Spleen (tissue), 11 donors: ENCODE measurements around the gene PSMD2. TPM values are rescaled to one million over a fixed set of nuclear protein-coding genes. Genes with fewer than 3 reads are reported as not detected.

Experiments used
- DNase-seq: peaks from one replicate; pipeline ENCODE4 v3.0.0-alpha.2; 2020
- H3K27ac ChIP-seq, 8 donors: fragments of 200-600 bp; sonication (generic) in 7 of 8; 1 replicate in 4 of 8; 2 replicates in 4 of 8; pipeline versions ENCODE4 v1.5.0 to v1.8.0; 2016 to 2021; ENCODE audit warnings: inconsistent platforms in 4 of 8, mild to moderate bottlenecking in 4 of 8, moderate library complexity in 1 of 8
- H3K27me3 ChIP-seq, 7 donors: fragments of 200-600 bp; sonication (generic) in 6 of 7; replicated peaks in 1 of 7; 1 replicate in 4 of 7; 2 replicates in 3 of 7; pipeline versions ENCODE4 v1.5.0 to v1.8.0; 2016 to 2021; ENCODE audit warnings: inconsistent platforms in 3 of 7, mild to moderate bottlenecking in 1 of 7
- H3K36me3 ChIP-seq, 6 donors: fragments of 200-600 bp; sonication (generic) in 5 of 6; 1 replicate in 4 of 6; 2 replicates in 2 of 6; pipeline versions ENCODE4 v1.5.0 to v1.8.0; 2016 to 2021; ENCODE audit warnings: inconsistent platforms in 2 of 6
- H3K4me1 ChIP-seq, 6 donors: fragments of 200-600 bp; sonication (generic) in 5 of 6; 1 replicate in 3 of 6; 2 replicates in 3 of 6; pipeline versions ENCODE4 v1.5.0 to v1.8.0; 2016 to 2021; ENCODE audit warnings: inconsistent platforms in 3 of 6
- H3K4me3 ChIP-seq, 8 donors: fragments of 200-600 bp; sonication (generic) in 7 of 8; 1 replicate in 4 of 8; 2 replicates in 4 of 8; pipeline versions ENCODE4 v1.5.0 to v1.8.0; 2016 to 2021; ENCODE audit warnings: inconsistent platforms in 4 of 8, mild to moderate bottlenecking in 4 of 8, moderate library complexity in 2 of 8
- H3K9me3 ChIP-seq, 8 donors: fragments of 200-600 bp; sonication (generic) in 7 of 8; 1 replicate in 4 of 8; 2 replicates in 4 of 8; pipeline versions ENCODE4 v1.5.0 to v1.8.0; 2016 to 2021; ENCODE audit warnings: inconsistent platforms in 4 of 8
- CTCF ChIP-seq, 11 experiments: fragments of 200-600 bp in 7 of 11; fragments of 450-650 bp in 4 of 11; sonication (generic) in 4 of 11; IDR thresholded peaks in 8 of 11; conservative IDR thresholded peaks in 3 of 11; 1 replicate in 7 of 11; 2 replicates in 4 of 11; pipeline versions ENCODE4 v1.4.0 to v1.8.0; 2016 to 2021; ENCODE audit warnings: antibody characterized with exemption in 11 of 11, inconsistent platforms in 4 of 11, mild to moderate bottlenecking in 1 of 11
- POLR2A ChIP-seq, 3 donors: fragments of 450-650 bp; IDR thresholded peaks; one replicate each; pipeline ENCODE4 v1.5.1; 2017; ENCODE audit warnings: antibody characterized with exemption in 3 of 3, mild to moderate bottlenecking in 1 of 3
- POLR2AphosphoS5 ChIP-seq, 3 donors: sonication (generic); formaldehyde crosslinking; IDR thresholded peaks; one replicate each; pipeline ENCODE4 v1.5.1; 2017; ENCODE audit warnings: antibody characterized with exemption in 3 of 3
- WGBS, 5 donors: extraction: QIAGEN DNeasy Blood & Tissue Kit in 3 of 5; methylation state at CpG; one replicate each; pipeline versions ENCODE4 v1.1.5 to v1.1.7; 2013 to 2018; 5-methylcytosine and 5-hydroxymethylcytosine counted together
- intact Hi-C: fragments of 100-400 bp; cut with DNase I; formaldehyde crosslinking; loops from one replicate; pipeline ENCODE4 v1.15.0; 2023; ENCODE audit warnings: low total_unique reads
- polyA plus RNA-seq, 3 donors: library from polyadenylated mRNA; stranded (reverse); fragments of 200-250 nt; gene quantifications; one replicate each; pipeline ENCODE4 v1.2.1, GENCODE V29; 2013
- total RNA-seq, 7 donors: library from RNA; depleted of rRNA in 3 of 7; stranded (reverse); fragments of >200 nt in 3 of 7; fragmentation: NEBNext Ultra II Directional in 4 of 7; extraction: Animal tissue kit (Norgen Biotek cat#: 25700) in 4 of 7; gene quantifications; one replicate each; pipeline versions ENCODE4 v1.1.0 to v1.2.1, GENCODE V29; 2016 to 2021
- donor health status: healthy with polysubstance abuse.
- donor health status: DM: no; HTN: no; CAD: no; lungs with moderate emphysema.
- donor health status: DM: no; HTN: no; CAD: no.
- donor health status: Bipolar disorder and iron deficiency.
- donor health status: healthy.
- donor health status: DM: no; HTN: no; CAD: no.
- donor health status: DM: yes; HTN: yes; CAD: no.

Gene PSMD2
- total and polyA plus RNA-seq, 10 donors: 53.8 to 191 (median 135) TPM

- H3K27me3 ChIP-seq: no peaks in the 10 kb centered on the region
- TF ChIP-seq CTCF (IDR thresholded peaks at IDR 0.05 in 8 of 11, conservative IDR thresholded peaks at IDR 0.05 in 3 of 11): no peak
- TF ChIP-seq POLR2A (IDR thresholded peaks at IDR 0.05): no peak
- no peak for TF ChIP-seq POLR2AphosphoS5 (IDR thresholded peaks at IDR 0.05)
These were observed 55.7 kb downstream of the PSMD2 start for GRCh38 chr3:184354754-184355153.

GRCh38 chr3:184355261-184356040, 56.4 kb downstream of the PSMD2 start:
- DNase-seq: no peak
- Histone ChIP-seq H3K4me3 (no peak overlapping the region), H3K36me3 (peaks cover 0 to 15% (median 0%) of the 10 kb centered on the region in 6 donors), H3K4me1 (peaks cover 0 to 34% (median 15%) of the 10 kb centered on the region in 6 donors), H3K9me3 (no peaks in the 10 kb centered on the region), H3K27ac (no peak overlapping the region), H3K27me3 (no peaks in the 10 kb centered on the region)
- WGBS, 5 donors: 88 to 93% (median 89%) methylated on average over 18 of the region's 18 CpGs
- intact Hi-C loops: no loop called here
- TF ChIP-seq CTCF (IDR thresholded peaks at IDR 0.05 in 8 of 11, conservative IDR thresholded peaks at IDR 0.05 in 3 of 11) (no peak), POLR2AphosphoS5 (IDR thresholded peaks at IDR 0.05) (no peak), POLR2A (IDR thresholded peaks at IDR 0.05) (no peak)

More at GRCh38 chr3:184354754-184355153, 55.7 kb downstream of the PSMD2 start:
- no peak overlapping the region for H3K27ac ChIP-seq
- peaks cover 0 to 29% (median 13%) of the 10 kb centered on the region in 6 donors for H3K4me1 ChIP-seq
- 75 to 85% (median 82%) methylated on average over 7 to 8 of the region's 8 CpGs for WGBS, 5 donors
- peaks cover 0 to 15% (median 0%) of the 10 kb centered on the region in 6 donors for H3K36me3 ChIP-seq
- H3K4me3 ChIP-seq: no peak overlapping the region
- H3K9me3 ChIP-seq: no peaks in the 10 kb centered on the region
- intact Hi-C loops: no loop called here
- DNase-seq: no peak

- Histone ChIP-seq H3K36me3 (peaks cover 0 to 15% (median 0%) of the 10 kb centered on the region in 6 donors), H3K4me3 (no peak overlapping the region), H3K9me3 (no peaks in the 10 kb centered on the region), H3K4me1 (peaks cover 0 to 45% (median 23%) of the 10 kb centered on the region in 6 donors), H3K27ac (no peak overlapping the region), H3K27me3 (no peaks in the 10 kb centered on the region)
- WGBS, 5 donors: 87 to 94% (median 90%) methylated on average over 19 to 24 of the region's 24 CpGs
- DNase-seq: no peak
- TF ChIP-seq CTCF (IDR thresholded peaks at IDR 0.05 in 8 of 11, conservative IDR thresholded peaks at IDR 0.05 in 3 of 11): no peak
- no peak for TF ChIP-seq POLR2AphosphoS5 (IDR thresholded peaks at IDR 0.05)
- TF ChIP-seq POLR2A (IDR thresholded peaks at IDR 0.05): no peak
- intact Hi-C loops: no loop called here
These were observed 58.4 kb downstream of the PSMD2 start for GRCh38 chr3:184357248-184358123.
